A673 (cell line): Measurements from ENCODE around the gene SFT2D2. TPM values are rescaled to one million over a fixed set of nuclear protein-coding genes. Genes with fewer than 3 reads are reported as not detected.

Experiments
- BruUV-seq: library from RNA; stranded (reverse); fragments of 400-500 nt; replicated peaks from 2 replicates; lab custom pipeline; 2021; lab: Mats Ljungman, UMichigan
- CTCF ChIA-PET: fragments of 300-600 bp; sonication (Branson Sonifier 250); formaldehyde crosslinking; loops from one replicate; lab custom pipeline; 2022; ENCODE audit warnings: antibody characterized with exemption; lab: Charles Lee
- POLR2A ChIA-PET: fragments of 300-600 bp; sonication (Branson Sonifier 250); formaldehyde crosslinking; loops from one replicate; lab custom pipeline; 2022; ENCODE audit warnings: antibody characterized with exemption; ENCODE audit not compliant: low non-redundant PET; lab: Charles Lee
- DNase-seq: peaks from one replicate; pipeline ENCODE4 v3.0.0-alpha.2; 2015; ENCODE audit warnings: low spot score
- H3K27ac ChIP-seq: fragments of 200-600 bp; sonication (generic); 2 replicates; pipeline ENCODE4 v1.5.1; 2016; ENCODE audit warnings: mixed run types, low read depth, mild to moderate bottlenecking, mixed read lengths, antibody characterized with exemption, low read length; ENCODE audit not compliant: poor library complexity, severe bottlenecking
- H3K27me3 ChIP-seq: fragments of 200-600 bp; sonication (generic); replicated peaks from 2 replicates; pipeline ENCODE4 v1.6.1; 2017; ENCODE audit warnings: mixed run types, low read depth, mild to moderate bottlenecking, mixed read lengths, antibody characterized with exemption, low read length; ENCODE audit not compliant: insufficient read depth, poor library complexity
- H3K36me3 ChIP-seq: fragments of 200-600 bp; sonication (generic); 2 replicates; pipeline ENCODE4 v1.6.1; 2016; ENCODE audit warnings: mixed run types, mild to moderate bottlenecking, mixed read lengths, antibody characterized with exemption, low read length; ENCODE audit not compliant: insufficient read depth, poor library complexity, severe bottlenecking
- H3K4me1 ChIP-seq: fragments of 200-600 bp; sonication (generic); 2 replicates; pipeline ENCODE4 v1.6.1; 2017; ENCODE audit warnings: mixed run types, mild to moderate bottlenecking, mixed read lengths, antibody characterized with exemption, low read length; ENCODE audit not compliant: insufficient read depth, poor library complexity, severe bottlenecking
- H3K4me3 ChIP-seq: fragments of 200-600 bp; sonication (generic); 2 replicates; pipeline ENCODE4 v1.5.1; 2016; ENCODE audit warnings: low read depth, mixed run types, mild to moderate bottlenecking, mixed read lengths, low read length; ENCODE audit not compliant: poor library complexity, severe bottlenecking
- H3K9me3 ChIP-seq: fragments of 200-600 bp; sonication (generic); 2 replicates; pipeline ENCODE4 v1.6.1; 2016; ENCODE audit warnings: mixed run types, low read depth, mild to moderate bottlenecking, mixed read lengths, antibody characterized with exemption, low read length; ENCODE audit not compliant: poor library complexity, severe bottlenecking
- EZH2 ChIP-seq: fragments of 200-600 bp; sonication (generic); IDR thresholded peaks from 2 replicates; pipeline ENCODE4 v1.6.1; 2017; ENCODE audit warnings: borderline replicate concordance, low read depth, mild to moderate bottlenecking, mixed read lengths, antibody characterized with exemption, low read length; ENCODE audit not compliant: poor library complexity, severe bottlenecking
- intact Hi-C: fragments of 100-400 bp; cut with micrococcal nuclease; formaldehyde crosslinking; loops from one replicate; pipeline ENCODE4 v1.10.0; 2022; ENCODE audit not compliant: unreplicated experiment
- total RNA-seq: library from RNA; stranded (reverse); gene quantifications from 2 replicates; pipeline ENCODE4 v1.2.3, GENCODE V29; 2021
- TF ChIP-seq, protein P1 (sequence below): fragments of 300-800, 200-600 bp; sonication (generic); conservative IDR thresholded peaks from 2 replicates; pipeline ENCODE4 v1.5.1; 2017; ENCODE audit warnings: low read depth, mild to moderate bottlenecking, antibody characterized with exemption, low read length, moderate library complexity, mixed read lengths

SFT2D2 gene
- total RNA-seq, 1 experiment from 2014 or later, result 62.8 TPM

DNA sequence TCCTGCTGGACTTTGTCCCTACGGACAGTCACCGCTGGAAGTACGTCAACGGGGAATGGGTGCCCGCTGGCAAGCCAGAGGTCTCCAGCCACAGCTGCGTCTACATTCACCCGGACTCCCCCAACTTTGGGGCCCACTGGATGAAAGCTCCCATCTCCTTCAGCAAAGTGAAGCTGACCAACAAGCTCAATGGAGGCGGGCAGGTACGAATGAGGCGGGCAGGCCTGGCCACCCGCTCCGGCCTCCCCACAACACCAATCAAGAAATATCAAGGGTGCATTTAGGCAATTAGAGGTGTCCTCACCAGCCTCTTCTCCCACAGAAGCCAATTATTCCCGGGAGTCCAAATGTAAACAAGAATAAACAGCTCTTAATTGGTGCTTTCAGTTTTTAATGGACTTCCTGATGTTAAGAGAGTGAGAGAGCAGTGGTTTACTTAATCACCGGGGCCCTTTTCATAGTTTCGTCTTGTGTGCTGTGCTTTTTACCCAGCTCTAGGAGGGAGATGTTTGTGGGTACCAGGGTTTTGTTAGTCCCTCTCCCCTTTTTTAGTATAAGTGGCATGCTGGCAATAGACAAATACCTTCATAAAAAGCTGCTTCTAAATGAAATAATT, 65.5 kb downstream of the SFT2D2 start:
- no peak for DNase-seq
- CTCF ChIA-PET, result no interaction called here
- no peaks in the 10 kb centered on the region for H3K27me3 ChIP-seq
- no TSS peak for BruUV-seq
- no peak overlapping the region for H3K4me3 ChIP-seq
- intact Hi-C loops, result no loop called here
- no peak overlapping the region for H3K27ac ChIP-seq
- H3K36me3 ChIP-seq, result no peaks in the 10 kb centered on the region
- TF ChIP-seq, protein P1, sequence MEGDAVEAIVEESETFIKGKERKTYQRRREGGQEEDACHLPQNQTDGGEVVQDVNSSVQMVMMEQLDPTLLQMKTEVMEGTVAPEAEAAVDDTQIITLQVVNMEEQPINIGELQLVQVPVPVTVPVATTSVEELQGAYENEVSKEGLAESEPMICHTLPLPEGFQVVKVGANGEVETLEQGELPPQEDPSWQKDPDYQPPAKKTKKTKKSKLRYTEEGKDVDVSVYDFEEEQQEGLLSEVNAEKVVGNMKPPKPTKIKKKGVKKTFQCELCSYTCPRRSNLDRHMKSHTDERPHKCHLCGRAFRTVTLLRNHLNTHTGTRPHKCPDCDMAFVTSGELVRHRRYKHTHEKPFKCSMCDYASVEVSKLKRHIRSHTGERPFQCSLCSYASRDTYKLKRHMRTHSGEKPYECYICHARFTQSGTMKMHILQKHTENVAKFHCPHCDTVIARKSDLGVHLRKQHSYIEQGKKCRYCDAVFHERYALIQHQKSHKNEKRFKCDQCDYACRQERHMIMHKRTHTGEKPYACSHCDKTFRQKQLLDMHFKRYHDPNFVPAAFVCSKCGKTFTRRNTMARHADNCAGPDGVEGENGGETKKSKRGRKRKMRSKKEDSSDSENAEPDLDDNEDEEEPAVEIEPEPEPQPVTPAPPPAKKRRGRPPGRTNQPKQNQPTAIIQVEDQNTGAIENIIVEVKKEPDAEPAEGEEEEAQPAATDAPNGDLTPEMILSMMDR, result no peak
- no peak for TF ChIP-seq EZH2
- POLR2A ChIA-PET, result interaction anchor here (0.7 kb wide), 1 partner anchor 190 kb away, joined by 4 read pairs; no protein-coding TSS in a partner anchor
- no peaks in the 10 kb centered on the region for H3K9me3 ChIP-seq
- H3K4me1 ChIP-seq, result no peaks in the 10 kb centered on the region

DNA sequence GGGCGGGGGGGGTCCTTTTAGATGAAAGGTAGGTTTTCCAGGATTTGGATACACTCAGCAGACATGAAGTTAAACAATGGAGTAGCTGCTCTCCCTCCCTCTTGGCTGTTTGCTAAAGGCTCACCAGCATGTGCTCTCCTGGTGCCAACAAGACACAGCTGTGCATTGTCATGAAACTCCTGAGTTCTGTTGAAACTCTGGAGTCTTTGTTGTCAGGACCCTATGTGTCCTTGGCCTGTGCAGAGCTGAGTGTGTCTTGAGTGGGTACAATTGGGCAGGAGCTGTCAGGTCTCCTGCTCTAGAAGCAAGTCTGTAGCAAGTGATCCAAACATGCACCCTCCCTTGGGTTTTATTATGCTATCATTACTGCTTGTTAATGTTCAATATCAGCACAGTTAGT, 67.6 kb downstream of the SFT2D2 start:
- intact Hi-C loops, result no loop called here
- Histone ChIP-seq H3K4me1 (no peaks in the 10 kb centered on the region), H3K27ac (no peak overlapping the region), H3K36me3 (no peaks in the 10 kb centered on the region), H3K9me3 (no peaks in the 10 kb centered on the region), H3K27me3 (no peaks in the 10 kb centered on the region), H3K4me3 (no peak overlapping the region)
- POLR2A ChIA-PET, result interaction anchor here (0.6 to 0.7 kb wide), 2 partner anchors 9 to 549 kb away, joined by 3 to 6 read pairs; no protein-coding TSS in a partner anchor
- DNase-seq, result no peak
- CTCF ChIA-PET, result no interaction called here
- BruUV-seq, result no TSS peak
- TF ChIP-seq, protein P1, result no peak
- TF ChIP-seq EZH2, result no peak

DNA sequence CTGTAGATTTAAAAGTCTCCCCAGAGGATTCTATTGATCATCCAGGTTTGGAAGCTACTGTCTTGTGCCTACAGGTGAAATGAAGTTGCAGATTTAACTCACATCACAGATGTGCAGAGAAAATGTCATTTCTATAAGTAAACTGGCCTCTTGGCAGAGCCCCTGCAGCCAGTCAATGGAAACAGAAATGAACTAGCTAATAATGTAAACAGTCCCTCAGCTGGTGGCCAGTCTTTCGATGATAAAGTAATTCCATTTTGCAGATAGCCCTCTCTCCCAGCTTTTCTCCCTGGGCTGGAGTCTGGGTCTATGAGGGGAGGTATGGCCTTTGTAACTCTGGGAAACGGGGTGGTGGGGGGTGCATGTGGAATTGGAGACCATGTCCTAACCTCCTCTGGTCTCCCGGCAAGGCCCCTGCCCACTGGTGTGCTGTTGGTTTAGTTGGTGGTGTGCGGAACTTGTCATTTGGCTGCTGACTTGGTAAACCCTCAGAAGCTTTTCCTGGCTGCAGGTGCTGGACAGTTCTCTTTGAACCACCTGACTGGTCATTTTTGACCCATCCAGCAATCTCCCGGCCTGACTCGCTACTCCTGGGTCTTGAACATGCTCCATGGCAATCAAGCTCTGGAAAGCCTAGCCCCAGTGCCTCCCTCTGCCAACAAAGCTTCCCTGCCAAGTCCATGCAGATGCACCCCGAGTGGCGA, 69.8 kb downstream of the SFT2D2 start:
- ChIA-PET POLR2A (no interaction called here), CTCF (no interaction called here)
- no peak overlapping the region for H3K27ac ChIP-seq
- H3K27me3 ChIP-seq, result no peaks in the 10 kb centered on the region
- H3K4me3 ChIP-seq, result no peak overlapping the region
- H3K4me1 ChIP-seq, result no peaks in the 10 kb centered on the region
- no peaks in the 10 kb centered on the region for H3K9me3 ChIP-seq
- intact Hi-C loops, result no loop called here
- DNase-seq, result no peak
- BruUV-seq, result no TSS peak
- TF ChIP-seq, protein P1, result no peak
- no peak for TF ChIP-seq EZH2
- H3K36me3 ChIP-seq, result no peaks in the 10 kb centered on the region
